PFSK-1 (cell line): ENCODE measurements around the gene ZC3H12C.

Experiments used
- FOXP2 ChIP-seq: optimal IDR thresholded peaks from 2 replicates; pipeline ENCODE3; 2011; ENCODE audit warnings: borderline replicate concordance, control low read depth, inconsistent platforms; ENCODE audit not compliant: insufficient read depth; ENCODE audit errors: extremely low read length, extremely low read depth
- POLR2AphosphoS5 ChIP-seq: IDR thresholded peaks from 2 replicates; pipeline ENCODE4 v1.6.1; 2012; ENCODE audit warnings: low read depth, mild to moderate bottlenecking, control low read depth, low read length, moderate library complexity
- SIN3A ChIP-seq: IDR thresholded peaks from 2 replicates; pipeline ENCODE4 v1.6.1; 2012; ENCODE audit warnings: mild to moderate bottlenecking, low read length, moderate library complexity, borderline replicate concordance; ENCODE audit not compliant: insufficient read depth
- TAF1 ChIP-seq: IDR thresholded peaks from 2 replicates; pipeline ENCODE4 v1.6.1; 2012; ENCODE audit warnings: low read length, control low read depth, borderline replicate concordance; ENCODE audit not compliant: insufficient read depth
- TF ChIP-seq, protein P1 (sequence below), 2 experiments: IDR thresholded peaks; 2 replicates each; pipeline versions ENCODE4 v1.6.1 to v1.8.0; 2011 to 2012; ENCODE audit warnings: low read depth in 2 of 2, low read length in 2 of 2, control low read depth in 1 of 2, inconsistent platforms in 1 of 2, mild to moderate bottlenecking in 1 of 2, moderate library complexity in 1 of 2; ENCODE audit not compliant: insufficient read depth in 1 of 2

The ZC3H12C gene

DNA sequence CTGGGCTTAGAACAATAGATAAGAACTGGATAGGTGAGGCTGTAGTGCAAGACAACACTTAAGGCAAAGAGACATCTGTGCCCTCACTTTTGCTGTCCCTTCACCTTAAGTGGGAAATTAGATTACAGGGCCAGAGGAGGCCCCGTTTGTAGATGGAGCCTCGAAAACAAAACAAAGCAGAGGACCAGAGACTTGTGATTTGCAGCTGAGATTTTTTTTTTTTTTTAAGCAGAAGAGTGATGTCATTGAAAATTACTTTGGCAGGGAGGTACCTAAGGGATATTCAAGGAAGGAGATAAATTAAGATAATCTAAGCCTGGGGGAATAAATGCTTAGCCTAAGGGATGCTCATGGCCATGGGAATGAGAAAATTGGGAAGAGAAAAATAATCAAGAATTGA, 31.4 kb downstream of the ZC3H12C start:
- TF ChIP-seq, protein P1, sequence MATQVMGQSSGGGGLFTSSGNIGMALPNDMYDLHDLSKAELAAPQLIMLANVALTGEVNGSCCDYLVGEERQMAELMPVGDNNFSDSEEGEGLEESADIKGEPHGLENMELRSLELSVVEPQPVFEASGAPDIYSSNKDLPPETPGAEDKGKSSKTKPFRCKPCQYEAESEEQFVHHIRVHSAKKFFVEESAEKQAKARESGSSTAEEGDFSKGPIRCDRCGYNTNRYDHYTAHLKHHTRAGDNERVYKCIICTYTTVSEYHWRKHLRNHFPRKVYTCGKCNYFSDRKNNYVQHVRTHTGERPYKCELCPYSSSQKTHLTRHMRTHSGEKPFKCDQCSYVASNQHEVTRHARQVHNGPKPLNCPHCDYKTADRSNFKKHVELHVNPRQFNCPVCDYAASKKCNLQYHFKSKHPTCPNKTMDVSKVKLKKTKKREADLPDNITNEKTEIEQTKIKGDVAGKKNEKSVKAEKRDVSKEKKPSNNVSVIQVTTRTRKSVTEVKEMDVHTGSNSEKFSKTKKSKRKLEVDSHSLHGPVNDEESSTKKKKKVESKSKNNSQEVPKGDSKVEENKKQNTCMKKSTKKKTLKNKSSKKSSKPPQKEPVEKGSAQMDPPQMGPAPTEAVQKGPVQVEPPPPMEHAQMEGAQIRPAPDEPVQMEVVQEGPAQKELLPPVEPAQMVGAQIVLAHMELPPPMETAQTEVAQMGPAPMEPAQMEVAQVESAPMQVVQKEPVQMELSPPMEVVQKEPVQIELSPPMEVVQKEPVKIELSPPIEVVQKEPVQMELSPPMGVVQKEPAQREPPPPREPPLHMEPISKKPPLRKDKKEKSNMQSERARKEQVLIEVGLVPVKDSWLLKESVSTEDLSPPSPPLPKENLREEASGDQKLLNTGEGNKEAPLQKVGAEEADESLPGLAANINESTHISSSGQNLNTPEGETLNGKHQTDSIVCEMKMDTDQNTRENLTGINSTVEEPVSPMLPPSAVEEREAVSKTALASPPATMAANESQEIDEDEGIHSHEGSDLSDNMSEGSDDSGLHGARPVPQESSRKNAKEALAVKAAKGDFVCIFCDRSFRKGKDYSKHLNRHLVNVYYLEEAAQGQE (IDR thresholded peaks at IDR 0.05; ENCODE audit: insufficient read depth in 1 of 2, low read depth in 2 of 2, low read length in 2 of 2): no peak
- TF ChIP-seq POLR2AphosphoS5 (no peak), FOXP2 (no peak), TAF1 (no peak), SIN3A (no peak)

DNA sequence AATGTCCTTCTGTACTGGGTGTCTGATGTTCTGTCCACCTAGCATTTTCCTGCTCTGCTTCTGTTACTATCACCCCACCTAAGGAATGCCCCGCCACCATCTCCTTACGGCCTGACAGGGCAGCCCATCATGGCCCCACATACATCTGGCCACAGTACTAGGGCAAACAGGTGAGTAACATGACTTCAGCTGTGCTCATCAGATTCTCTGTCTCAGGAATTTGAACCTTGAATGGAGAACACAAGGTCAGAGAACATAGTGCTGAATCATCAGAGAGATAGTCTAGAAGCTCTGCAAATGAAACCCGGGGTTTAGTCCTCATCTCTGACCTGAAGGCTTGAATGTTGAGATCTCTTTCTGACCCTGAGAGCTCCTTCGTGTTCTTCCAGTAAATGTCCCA, 32.4 kb downstream of the ZC3H12C start:
- TF ChIP-seq POLR2AphosphoS5: no peak
- TF ChIP-seq, protein P1 (IDR thresholded peaks at IDR 0.05; ENCODE audit: insufficient read depth in 1 of 2, low read depth in 2 of 2, low read length in 2 of 2): no peak

DNA sequence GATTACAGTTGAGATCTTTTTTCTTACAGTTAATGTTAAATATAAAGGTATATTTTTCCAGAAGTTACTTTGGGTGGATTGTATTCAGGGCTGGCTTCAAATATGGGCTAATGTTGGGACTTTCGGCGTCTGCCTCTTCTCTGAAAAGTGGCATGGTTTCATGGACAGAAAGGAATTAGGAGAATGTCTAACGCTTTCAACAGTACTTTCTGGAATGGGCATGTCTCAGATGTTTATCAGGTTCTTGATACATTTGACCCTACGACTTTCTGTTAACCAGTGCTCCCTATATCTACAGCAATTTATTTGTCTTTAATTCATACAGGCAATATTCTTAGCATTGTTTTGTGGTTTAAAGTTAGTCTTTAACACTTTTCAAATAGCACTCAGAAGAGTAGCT, 33.7 kb downstream of the ZC3H12C start:
- TF ChIP-seq, protein P1 (IDR thresholded peaks at IDR 0.05; ENCODE audit: insufficient read depth in 1 of 2, low read depth in 2 of 2, low read length in 2 of 2): no peak
- TF ChIP-seq TAF1 (no peak), POLR2AphosphoS5 (no peak), SIN3A (no peak), FOXP2 (no peak)

DNA sequence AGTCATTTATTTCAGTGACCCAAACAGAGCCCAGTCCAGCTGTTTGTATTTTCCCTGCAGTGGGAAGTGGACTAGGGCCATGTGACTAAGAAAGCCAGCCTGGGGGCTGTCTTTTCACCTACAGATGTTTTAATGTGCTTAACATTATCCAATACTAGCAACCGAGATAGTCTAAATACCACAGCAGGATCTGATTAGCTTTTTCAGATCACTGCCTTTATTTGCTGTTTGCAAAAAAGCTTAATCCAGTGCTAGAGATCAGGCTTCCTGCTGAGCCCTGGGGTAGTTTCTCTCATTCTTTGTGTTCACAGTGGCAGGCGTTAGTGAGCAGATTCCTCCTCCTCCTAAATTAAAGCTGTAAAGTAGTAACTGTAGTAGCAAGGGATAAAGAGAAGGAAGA, 35.0 kb downstream of the ZC3H12C start:
- TF ChIP-seq, protein P1 (IDR thresholded peaks at IDR 0.05; ENCODE audit: insufficient read depth in 1 of 2, low read depth in 2 of 2, low read length in 2 of 2): no peak
- TF ChIP-seq TAF1 (no peak), POLR2AphosphoS5 (no peak), FOXP2 (no peak), SIN3A (no peak)

DNA sequence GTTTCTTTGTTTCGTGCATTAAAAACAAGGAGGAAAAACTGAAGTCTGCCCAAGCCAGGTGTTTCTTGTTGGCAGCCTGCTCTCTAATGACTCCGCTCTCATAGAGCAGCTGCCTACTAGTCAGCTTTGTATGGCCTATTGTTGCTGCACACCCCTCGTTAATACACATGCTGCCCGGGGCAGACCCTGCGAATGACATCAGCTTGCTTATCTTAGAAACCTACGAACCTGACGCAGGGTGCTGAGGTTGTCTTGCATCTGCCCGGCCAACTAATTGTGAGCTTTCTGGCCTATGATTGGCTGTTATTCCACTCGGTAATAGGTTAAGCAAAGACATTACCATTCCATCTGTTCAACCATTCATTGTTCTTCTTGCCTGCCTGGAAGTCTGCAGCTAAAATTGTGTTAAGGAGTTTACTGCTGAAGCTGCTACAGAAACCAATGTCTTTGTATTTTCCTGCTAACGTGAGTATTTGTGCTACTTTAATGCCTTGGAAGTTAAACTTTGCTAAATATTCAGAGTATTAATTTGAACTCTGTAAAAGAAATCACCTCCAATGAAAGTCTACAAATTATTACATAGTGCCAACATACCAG, 37.5 kb downstream of the ZC3H12C start:
- TF ChIP-seq TAF1 (no peak), SIN3A (no peak), POLR2AphosphoS5 (no peak), FOXP2 (no peak)
- TF ChIP-seq, protein P1 (IDR thresholded peaks at IDR 0.05; ENCODE audit: insufficient read depth in 1 of 2, low read depth in 2 of 2, low read length in 2 of 2): no peak
